ENCODE measurements around the gene TIE1.

DNA sequence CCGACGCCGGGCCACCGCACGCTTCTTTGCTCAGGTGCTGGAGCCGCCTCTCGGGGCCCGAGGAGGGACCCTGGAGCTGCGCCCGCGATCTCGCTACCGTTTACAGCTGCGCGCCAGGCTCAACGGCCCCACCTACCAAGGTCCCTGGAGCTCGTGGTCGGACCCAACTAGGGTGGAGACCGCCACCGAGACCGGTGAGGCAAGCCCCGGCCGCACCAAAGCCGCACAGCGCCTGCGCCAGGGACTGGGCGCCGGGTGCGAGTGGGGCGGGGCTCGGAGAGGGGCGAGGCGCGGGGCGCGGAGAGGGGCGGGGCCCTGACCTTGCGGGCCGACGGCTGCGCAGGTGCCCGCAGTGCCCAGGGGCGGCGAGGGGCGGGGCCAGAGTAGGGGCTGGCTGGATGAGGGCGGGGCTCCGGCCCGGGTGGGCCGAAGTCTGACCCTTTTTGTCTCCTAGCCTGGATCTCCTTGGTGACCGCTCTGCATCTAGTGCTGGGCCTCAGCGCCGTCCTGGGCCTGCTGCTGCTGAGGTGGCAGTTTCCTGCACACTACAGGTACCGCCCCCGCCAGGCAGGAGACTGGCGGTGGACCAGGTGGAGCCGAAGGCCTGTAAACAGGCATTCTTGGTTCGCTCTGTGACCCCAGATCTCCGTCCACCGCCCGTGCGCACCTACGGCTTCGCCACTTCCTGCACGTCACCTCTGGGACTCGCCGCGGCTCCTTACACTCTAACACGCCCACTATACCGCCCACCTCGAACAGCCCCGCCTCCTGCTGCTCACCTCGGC is 48.2 kb downstream of the TIE1 start:
- TF ChIP-seq, protein P1, sequence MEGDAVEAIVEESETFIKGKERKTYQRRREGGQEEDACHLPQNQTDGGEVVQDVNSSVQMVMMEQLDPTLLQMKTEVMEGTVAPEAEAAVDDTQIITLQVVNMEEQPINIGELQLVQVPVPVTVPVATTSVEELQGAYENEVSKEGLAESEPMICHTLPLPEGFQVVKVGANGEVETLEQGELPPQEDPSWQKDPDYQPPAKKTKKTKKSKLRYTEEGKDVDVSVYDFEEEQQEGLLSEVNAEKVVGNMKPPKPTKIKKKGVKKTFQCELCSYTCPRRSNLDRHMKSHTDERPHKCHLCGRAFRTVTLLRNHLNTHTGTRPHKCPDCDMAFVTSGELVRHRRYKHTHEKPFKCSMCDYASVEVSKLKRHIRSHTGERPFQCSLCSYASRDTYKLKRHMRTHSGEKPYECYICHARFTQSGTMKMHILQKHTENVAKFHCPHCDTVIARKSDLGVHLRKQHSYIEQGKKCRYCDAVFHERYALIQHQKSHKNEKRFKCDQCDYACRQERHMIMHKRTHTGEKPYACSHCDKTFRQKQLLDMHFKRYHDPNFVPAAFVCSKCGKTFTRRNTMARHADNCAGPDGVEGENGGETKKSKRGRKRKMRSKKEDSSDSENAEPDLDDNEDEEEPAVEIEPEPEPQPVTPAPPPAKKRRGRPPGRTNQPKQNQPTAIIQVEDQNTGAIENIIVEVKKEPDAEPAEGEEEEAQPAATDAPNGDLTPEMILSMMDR (IDR thresholded peaks at IDR 0.05): peak in 1 of 6 experiments; percentile 18
- TF ChIP-seq POLR2A (IDR thresholded peaks at IDR 0.05): peak; percentile 65 to 71
